GM18907 (cell line): Measurements from ENCODE around the gene KCNS1.

Experiments used
- ATAC-seq: cut with Tn5 transposase; IDR thresholded peaks from one replicate; pipeline ENCODE4 v1.9.1; 2021; ENCODE audit warnings: mild to moderate bottlenecking, moderate library complexity; ENCODE audit not compliant: unreplicated experiment

KCNS1 gene

GRCh38 chr20:45109634-45110033, 8.7 kb upstream of the KCNS1 start:
- no peak for ATAC-seq

GRCh38 chr20:45105317-45105716, 4.4 kb upstream of the KCNS1 start:
- ATAC-seq: no peak

- ATAC-seq: no peak
Measured at GRCh38 chr20:45104786-45105185, 3.9 kb upstream of the KCNS1 start.

- ATAC-seq: no peak
Measured at GRCh38 chr20:45103072-45103471, 2.1 kb upstream of the KCNS1 start.

- no peak for ATAC-seq
Measured at GRCh38 chr20:45101333-45101850, 465 bp upstream of the KCNS1 start.

GRCh38 chr20:45098103-45098773, 2.7 kb downstream of the KCNS1 start:
- no peak for ATAC-seq

- ATAC-seq: no peak
Measured at GRCh38 chr20:45097485-45098102, 3.3 kb downstream of the KCNS1 start.

GRCh38 chr20:45096781-45097180, 4.1 kb downstream of the KCNS1 start:
- ATAC-seq: no peak

GRCh38 chr20:45095805-45096238, 5.1 kb downstream of the KCNS1 start:
- no peak for ATAC-seq

GRCh38 chr20:45094864-45095574, 5.9 kb downstream of the KCNS1 start:
- no peak for ATAC-seq

- no peak for ATAC-seq
Measured at GRCh38 chr20:45094201-45094600, 6.7 kb downstream of the KCNS1 start.

GRCh38 chr20:45092898-45093297, 8.0 kb downstream of the KCNS1 start:
- ATAC-seq: no peak

- ATAC-seq: no peak
Measured at GRCh38 chr20:45091366-45091765, 9.6 kb downstream of the KCNS1 start.

GRCh38 chr20:45090481-45090880, 10.4 kb downstream of the KCNS1 start:
- ATAC-seq: no peak

GRCh38 chr20:45088247-45088646, 12.7 kb downstream of the KCNS1 start:
- ATAC-seq: no peak

- no peak for ATAC-seq
Measured at GRCh38 chr20:45087814-45088213, 13.1 kb downstream of the KCNS1 start.

GRCh38 chr20:45087097-45087790, 13.7 kb downstream of the KCNS1 start:
- ATAC-seq: no peak

GRCh38 chr20:45085867-45086266, 15.1 kb downstream of the KCNS1 start:
- ATAC-seq: no peak

- ATAC-seq: no peak
Measured at GRCh38 chr20:45085289-45085688, 15.6 kb downstream of the KCNS1 start.

- no peak for ATAC-seq
Measured at GRCh38 chr20:45083127-45083526, 17.8 kb downstream of the KCNS1 start.

- no peak for ATAC-seq
Measured at GRCh38 chr20:45082468-45082867, 18.5 kb downstream of the KCNS1 start.
